Measurements from ENCODE around the gene BMPER. TPM values are rescaled to one million over a fixed set of nuclear protein-coding genes. Genes with fewer than 3 reads are reported as not detected.

The BMPER gene
- total RNA-seq, 1 experiment from 2014 or later, result 6.7 TPM

DNA sequence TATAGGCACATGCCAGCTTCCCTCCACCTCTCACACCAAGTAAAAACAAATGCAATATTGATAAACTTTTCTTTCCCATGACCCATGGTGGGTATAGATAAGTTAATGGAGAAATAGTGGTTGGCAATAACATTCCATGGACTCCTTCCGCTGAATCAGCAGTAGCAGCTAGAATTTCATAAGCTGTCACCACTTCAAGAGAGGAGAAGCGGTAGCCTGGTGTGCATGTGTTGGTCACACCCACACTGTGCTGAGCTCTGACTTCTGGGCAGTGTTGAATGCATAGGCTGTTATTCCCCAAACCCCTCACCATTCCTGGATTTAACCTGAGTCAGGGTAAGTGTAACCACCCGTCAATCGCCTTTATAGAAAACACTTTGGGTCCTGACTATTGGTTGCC lies 32.5 kb upstream of the BMPER start:
- TF ChIP-seq, protein P1, sequence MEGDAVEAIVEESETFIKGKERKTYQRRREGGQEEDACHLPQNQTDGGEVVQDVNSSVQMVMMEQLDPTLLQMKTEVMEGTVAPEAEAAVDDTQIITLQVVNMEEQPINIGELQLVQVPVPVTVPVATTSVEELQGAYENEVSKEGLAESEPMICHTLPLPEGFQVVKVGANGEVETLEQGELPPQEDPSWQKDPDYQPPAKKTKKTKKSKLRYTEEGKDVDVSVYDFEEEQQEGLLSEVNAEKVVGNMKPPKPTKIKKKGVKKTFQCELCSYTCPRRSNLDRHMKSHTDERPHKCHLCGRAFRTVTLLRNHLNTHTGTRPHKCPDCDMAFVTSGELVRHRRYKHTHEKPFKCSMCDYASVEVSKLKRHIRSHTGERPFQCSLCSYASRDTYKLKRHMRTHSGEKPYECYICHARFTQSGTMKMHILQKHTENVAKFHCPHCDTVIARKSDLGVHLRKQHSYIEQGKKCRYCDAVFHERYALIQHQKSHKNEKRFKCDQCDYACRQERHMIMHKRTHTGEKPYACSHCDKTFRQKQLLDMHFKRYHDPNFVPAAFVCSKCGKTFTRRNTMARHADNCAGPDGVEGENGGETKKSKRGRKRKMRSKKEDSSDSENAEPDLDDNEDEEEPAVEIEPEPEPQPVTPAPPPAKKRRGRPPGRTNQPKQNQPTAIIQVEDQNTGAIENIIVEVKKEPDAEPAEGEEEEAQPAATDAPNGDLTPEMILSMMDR (conservative IDR thresholded peaks at IDR 0.05; ENCODE audit: low read depth, low read length), result no peak
- DNase-seq (ENCODE audit: low spot score), result no peak
- H3K27me3 ChIP-seq (replicated peaks; ENCODE audit: insufficient read depth, low read depth, low read length, poor library complexity), result no peaks in the 10 kb centered on the region
- CTCF ChIA-PET, result no interaction called here
- H3K4me1 ChIP-seq (ENCODE audit: insufficient read depth, low read length, poor library complexity, severe bottlenecking), result peaks cover 18% of the 10 kb centered on the region
- H3K27ac ChIP-seq (ENCODE audit: low read depth, low read length, poor library complexity, severe bottlenecking), result no peak overlapping the region
- no peak overlapping the region for H3K4me3 ChIP-seq (ENCODE audit: low read depth, low read length, poor library complexity, severe bottlenecking)
- POLR2A ChIA-PET (ENCODE audit: low non-redundant PET), result no interaction called here
- intact Hi-C loops (cut with micrococcal nuclease; ENCODE audit: unreplicated experiment), result no loop called here
- H3K9me3 ChIP-seq (ENCODE audit: low read depth, low read length, poor library complexity, severe bottlenecking), result no peaks in the 10 kb centered on the region
- no peaks in the 10 kb centered on the region for H3K36me3 ChIP-seq (ENCODE audit: insufficient read depth, low read length, poor library complexity, severe bottlenecking)
- no TSS peak for BruUV-seq (replicated peaks)

DNA sequence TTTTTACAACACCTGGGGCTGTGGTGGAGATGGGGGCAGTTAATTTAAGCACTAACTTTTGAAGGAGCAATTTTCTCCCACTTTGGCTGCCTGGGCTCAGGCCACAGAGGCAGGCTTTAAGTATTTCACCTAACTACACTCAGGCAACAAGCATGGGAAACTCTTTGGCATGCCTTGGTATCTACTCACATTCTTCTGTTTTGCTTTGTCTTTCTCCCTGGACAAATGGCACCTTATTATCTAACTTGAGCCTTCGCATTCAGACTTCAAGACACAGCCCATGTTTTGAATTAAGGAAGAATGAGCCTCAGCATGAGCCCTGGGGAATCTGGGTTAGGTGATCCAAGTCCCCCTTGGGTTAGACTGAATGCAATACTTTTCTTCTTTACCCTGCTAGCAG lies 31.8 kb upstream of the BMPER start:
- peaks cover 18% of the 10 kb centered on the region for H3K4me1 ChIP-seq (ENCODE audit: insufficient read depth, low read length, poor library complexity, severe bottlenecking)
- no TSS peak for BruUV-seq (replicated peaks)
- intact Hi-C loops (cut with micrococcal nuclease; ENCODE audit: unreplicated experiment), result no loop called here
- DNase-seq (ENCODE audit: low spot score), result no peak
- ChIA-PET CTCF (no interaction called here), POLR2A (ENCODE audit: low non-redundant PET) (no interaction called here)
- no peak overlapping the region for H3K4me3 ChIP-seq (ENCODE audit: low read depth, low read length, poor library complexity, severe bottlenecking)
- no peaks in the 10 kb centered on the region for H3K27me3 ChIP-seq (replicated peaks; ENCODE audit: insufficient read depth, low read depth, low read length, poor library complexity)
- TF ChIP-seq, protein P1 (conservative IDR thresholded peaks at IDR 0.05; ENCODE audit: low read depth, low read length), result no peak
- TF ChIP-seq EZH2 (IDR thresholded peaks at IDR 0.05; ENCODE audit: borderline replicate concordance, low read depth, low read length, poor library complexity, severe bottlenecking), result no peak
- no peaks in the 10 kb centered on the region for H3K9me3 ChIP-seq (ENCODE audit: low read depth, low read length, poor library complexity, severe bottlenecking)
- no peak overlapping the region for H3K27ac ChIP-seq (ENCODE audit: low read depth, low read length, poor library complexity, severe bottlenecking)
- no peaks in the 10 kb centered on the region for H3K36me3 ChIP-seq (ENCODE audit: insufficient read depth, low read length, poor library complexity, severe bottlenecking)

DNA sequence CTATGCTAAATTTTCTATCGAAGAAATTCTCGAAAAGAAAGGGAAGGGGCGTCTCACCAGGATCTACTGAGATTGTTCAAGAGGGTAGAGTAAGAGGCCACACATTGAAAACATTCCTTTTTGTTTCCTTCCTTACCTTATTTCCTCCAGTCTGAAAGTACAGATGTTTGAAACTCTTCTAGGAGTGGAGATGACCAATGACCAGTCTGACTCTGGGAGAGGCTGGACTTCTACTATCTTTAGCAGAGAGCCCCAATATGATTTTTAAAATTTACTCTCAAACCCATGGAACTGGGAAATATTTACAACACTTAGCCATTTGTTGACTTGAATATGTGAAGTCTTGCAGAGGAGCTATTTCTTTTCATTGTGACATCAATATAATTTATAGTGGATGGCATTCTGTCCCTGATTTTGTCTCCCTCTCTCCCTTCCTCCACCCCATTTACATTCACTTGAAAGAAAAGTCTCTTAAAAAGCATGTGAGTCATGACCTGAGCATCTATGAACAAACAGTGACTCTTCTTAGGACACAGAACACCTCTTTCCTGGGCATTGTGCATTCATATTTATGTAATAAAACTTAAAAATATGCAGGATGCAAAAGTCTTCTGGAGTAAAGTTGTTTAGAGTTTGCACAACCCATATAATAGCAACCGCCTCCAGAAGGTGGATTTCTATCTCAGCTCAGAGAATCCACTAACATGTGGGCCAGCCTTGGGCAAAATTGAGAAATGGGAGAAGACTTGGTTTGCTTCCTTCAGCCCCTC lies 31.2 kb upstream of the BMPER start:
- H3K27ac ChIP-seq (ENCODE audit: low read depth, low read length, poor library complexity, severe bottlenecking), result no peak overlapping the region
- TF ChIP-seq, protein P1 (conservative IDR thresholded peaks at IDR 0.05; ENCODE audit: low read depth, low read length), result no peak
- ChIA-PET CTCF (no interaction called here), POLR2A (ENCODE audit: low non-redundant PET) (no interaction called here)
- H3K27me3 ChIP-seq (replicated peaks; ENCODE audit: insufficient read depth, low read depth, low read length, poor library complexity), result no peaks in the 10 kb centered on the region
- no TSS peak for BruUV-seq (replicated peaks)
- peaks cover 18% of the 10 kb centered on the region for H3K4me1 ChIP-seq (ENCODE audit: insufficient read depth, low read length, poor library complexity, severe bottlenecking)
- no peak overlapping the region for H3K4me3 ChIP-seq (ENCODE audit: low read depth, low read length, poor library complexity, severe bottlenecking)
- intact Hi-C loops (cut with micrococcal nuclease; ENCODE audit: unreplicated experiment), result no loop called here
- H3K9me3 ChIP-seq (ENCODE audit: low read depth, low read length, poor library complexity, severe bottlenecking), result no peaks in the 10 kb centered on the region
- no peaks in the 10 kb centered on the region for H3K36me3 ChIP-seq (ENCODE audit: insufficient read depth, low read length, poor library complexity, severe bottlenecking)
- peak; percentile 37 for DNase-seq (ENCODE audit: low spot score)
